Measurements from ENCODE around the gene PRAMEF1. TPM values are rescaled to one million over a fixed set of nuclear protein-coding genes. Genes with fewer than 3 reads are reported as not detected.

Gene PRAMEF1
- total and polyA plus RNA-seq, 2 of the 8 experiments (the other 6 are each of a cell fraction or from before 2014, with no cell fraction given): not detected

- Histone ChIP-seq H2BK12ac (ENCODE audit: low read depth, low read length) (no peak overlapping the region), H3K27me3 (replicated peaks in 1 of 4; ENCODE audit: control insufficient read depth in 3 of 4, extremely low read depth in 1 of 4, insufficient read depth in 3 of 4, low read length in 3 of 4) (no peaks in the 10 kb centered on the region), H2AK5ac (ENCODE audit: low read depth, low read length) (no peak overlapping the region), H3K27ac (ENCODE audit: low read depth, low read length) (no peak overlapping the region), H4K91ac (replicated peaks; ENCODE audit: insufficient read length, low read length) (no peak overlapping the region), H3K23me2 (ENCODE audit: low read depth, low read length) (no peaks in the 10 kb centered on the region), H2BK20ac (ENCODE audit: low read length) (no peak overlapping the region), H4K20me1 (replicated peaks in 1 of 2; ENCODE audit: control insufficient read depth in 1 of 2, insufficient read depth in 2 of 2, low read length in 2 of 2) (no peaks in the 10 kb centered on the region), H3K9ac (replicated peaks in 1 of 4; ENCODE audit: extremely low read depth in 1 of 4, low read depth in 3 of 4, low read length in 3 of 4) (no peak overlapping the region), H3K4me1 (replicated peaks in 1 of 4; ENCODE audit: control insufficient read depth in 3 of 4, insufficient read depth in 4 of 4, low read length in 3 of 4) (no peaks in the 10 kb centered on the region), H3K56ac (replicated peaks; ENCODE audit: insufficient read length, low read depth, low read length) (no peak overlapping the region), H3K23ac (ENCODE audit: insufficient read length) (no peak overlapping the region), H4K5ac (ENCODE audit: insufficient read length, low read depth, low read length) (no peak overlapping the region), H2BK15ac (ENCODE audit: low read length) (no peak overlapping the region), H3K14ac (ENCODE audit: insufficient read length) (no peak overlapping the region), H3K79me1 (ENCODE audit: low read depth, low read length) (no peaks in the 10 kb centered on the region), H3K18ac (ENCODE audit: extremely low read depth, low read length) (no peak overlapping the region), H2BK5ac (ENCODE audit: low read depth, low read length) (no peak overlapping the region), H2AFZ (ENCODE audit: low read length) (no peak overlapping the region), H4K8ac (ENCODE audit: extremely low read depth, insufficient read depth, low read length) (no peak overlapping the region), H3K4ac (replicated peaks; ENCODE audit: insufficient read length, low read depth, low read length) (no peak overlapping the region), H3K4me2 (ENCODE audit: insufficient read depth in 1 of 2, low read depth in 2 of 2, low read length in 2 of 2) (no peak overlapping the region), H2BK120ac (replicated peaks; ENCODE audit: low read depth, low read length) (no peak overlapping the region), H3K79me2 (ENCODE audit: control insufficient read depth in 1 of 2, insufficient read depth in 2 of 2, low read length in 2 of 2) (no peaks in the 10 kb centered on the region), H3K9me3 (ENCODE audit: insufficient read depth in 2 of 2, low read depth in 1 of 2, low read length in 1 of 2) (peaks cover 27 to 61% of the 10 kb centered on the region in 2 experiments), H3K4me3 (ENCODE audit: extremely low read depth in 1 of 4, insufficient read depth in 2 of 4, low read depth in 3 of 4, low read length in 4 of 4) (no peak overlapping the region), H3K36me3 (ENCODE audit: control insufficient read depth in 2 of 4, insufficient read depth in 4 of 4, low read length in 3 of 4) (no peaks in the 10 kb centered on the region)
- FAIRE-seq: no peak
- ChIA-PET CTCF (ENCODE audit: partially characterized antibody) (no interaction called here), POLR2A (ENCODE audit: partially characterized antibody) (no interaction called here)
- DNase-seq (ENCODE audit: low read depth in 1 of 2, low spot score in 2 of 2): no peak
- WGBS, 2 experiments (ENCODE audit: extremely low coverage in 1 of 2, insufficient coverage in 1 of 2, insufficient read length in 1 of 2, insufficient replicate concordance in 2 of 2, low coverage in 1 of 2, low lambda C conversion rate in 2 of 2, missing lambda C conversion rate in 1 of 2): 65% methylated on average over 5 of the region's 5 CpGs; no CpG with 5 or more reads in 1 of the 2 experiments
- no peak for TF ChIP-seq HDAC6 (IDR thresholded peaks at IDR 0.05; ENCODE audit: low read depth, low read length)
- no peak for TF ChIP-seq RAD21 (IDR thresholded peaks at IDR 0.05 in 1 of 2, conservative IDR thresholded peaks at IDR 0.05 in 1 of 2; ENCODE audit: low read depth in 2 of 2, low read length in 2 of 2)
- TF ChIP-seq ATF2 (IDR thresholded peaks at IDR 0.05; ENCODE audit: low read length): no peak
- no peak for TF ChIP-seq POLR2A (IDR thresholded peaks at IDR 0.05; ENCODE audit: control extremely low read depth in 1 of 2, low read depth in 2 of 2, low read length in 2 of 2)
- no peak for TF ChIP-seq TBP (IDR thresholded peaks at IDR 0.05; ENCODE audit: low read depth, low read length)
- TF ChIP-seq HDAC2 (IDR thresholded peaks at IDR 0.05; ENCODE audit: borderline replicate concordance in 1 of 2, low read depth in 2 of 2, low read length in 2 of 2): no peak
- TF ChIP-seq SP1 (IDR thresholded peaks at IDR 0.05; ENCODE audit: low read depth, low read length): no peak
- no peak for TF ChIP-seq SAP30 (IDR thresholded peaks at IDR 0.05; ENCODE audit: insufficient read depth, insufficient replicate concordance, low read length)
- no peak for TF ChIP-seq CHD2 (IDR thresholded peaks at IDR 0.05; ENCODE audit: low read length)
- no peak for TF ChIP-seq CBX5 (IDR thresholded peaks at IDR 0.05; ENCODE audit: low read depth, low read length)
- TF ChIP-seq NRF1 (IDR thresholded peaks at IDR 0.05; ENCODE audit: low read depth, low read length): no peak
- TF ChIP-seq SUZ12 (IDR thresholded peaks at IDR 0.05; ENCODE audit: low read length): no peak
Observed at GRCh38 chr1:12810691-12811408, 19.7 kb downstream of the PRAMEF1 start.
